ENCODE measurements around the gene SLC9A9.

The SLC9A9 gene

GRCh38 chr3:143357700-143358099 is 490.6 kb downstream of the SLC9A9 start:
- DNase-seq: no peak
- peaks cover 4% of the 10 kb centered on the region for H3K4me1 ChIP-seq

GRCh38 chr3:143356839-143357238 is 491.4 kb downstream of the SLC9A9 start:
- Histone ChIP-seq H3K4me1 (peaks cover 4% of the 10 kb centered on the region), H3K4me3 (ENCODE audit: low read depth, low read length) (no peak overlapping the region), H3K36me3 (no peaks in the 10 kb centered on the region), H3K27me3 (no peaks in the 10 kb centered on the region), H3K9me3 (no peaks in the 10 kb centered on the region)
- TF ChIP-seq CTCF (IDR thresholded peaks at IDR 0.05; ENCODE audit: low read depth, low read length): no peak
- DNase-seq: no peak

More at GRCh38 chr3:143357700-143358099, 490.6 kb downstream of the SLC9A9 start:
- TF ChIP-seq CTCF (IDR thresholded peaks at IDR 0.05; ENCODE audit: low read depth, low read length): no peak
- no peak overlapping the region for H3K4me3 ChIP-seq (ENCODE audit: low read depth, low read length)
- H3K9me3 ChIP-seq: no peaks in the 10 kb centered on the region
- H3K36me3 ChIP-seq: no peaks in the 10 kb centered on the region
- H3K27me3 ChIP-seq: no peaks in the 10 kb centered on the region

GRCh38 chr3:143354342-143354741 is 493.9 kb downstream of the SLC9A9 start:
- Histone ChIP-seq H3K36me3 (no peaks in the 10 kb centered on the region), H3K4me3 (ENCODE audit: low read depth, low read length) (no peak overlapping the region), H3K27me3 (no peaks in the 10 kb centered on the region), H3K9me3 (no peaks in the 10 kb centered on the region), H3K4me1 (peaks cover 1% of the 10 kb centered on the region)
- TF ChIP-seq CTCF (IDR thresholded peaks at IDR 0.05; ENCODE audit: low read depth, low read length): no peak
- DNase-seq: no peak

- no peaks in the 10 kb centered on the region for H3K36me3 ChIP-seq
- no peak for DNase-seq
- TF ChIP-seq CTCF (IDR thresholded peaks at IDR 0.05; ENCODE audit: low read depth, low read length): no peak
- no peaks in the 10 kb centered on the region for H3K4me1 ChIP-seq
- no peaks in the 10 kb centered on the region for H3K9me3 ChIP-seq
- H3K27me3 ChIP-seq: no peaks in the 10 kb centered on the region
- H3K4me3 ChIP-seq (ENCODE audit: low read depth, low read length): no peak overlapping the region
Measured at GRCh38 chr3:143352850-143353550, 495.3 kb downstream of the SLC9A9 start.

GRCh38 chr3:143351895-143352608 is 496.2 kb downstream of the SLC9A9 start:
- no peak for DNase-seq
- no peak for TF ChIP-seq CTCF (IDR thresholded peaks at IDR 0.05; ENCODE audit: low read depth, low read length)
- Histone ChIP-seq H3K9me3 (no peaks in the 10 kb centered on the region), H3K4me3 (ENCODE audit: low read depth, low read length) (no peak overlapping the region), H3K36me3 (no peaks in the 10 kb centered on the region), H3K4me1 (no peaks in the 10 kb centered on the region), H3K27me3 (no peaks in the 10 kb centered on the region)

GRCh38 chr3:143351354-143351753 is 496.9 kb downstream of the SLC9A9 start:
- no peaks in the 10 kb centered on the region for H3K36me3 ChIP-seq
- H3K4me1 ChIP-seq: no peaks in the 10 kb centered on the region
- H3K4me3 ChIP-seq (ENCODE audit: low read depth, low read length): no peak overlapping the region
- no peaks in the 10 kb centered on the region for H3K27me3 ChIP-seq
- no peak for DNase-seq
- no peak for TF ChIP-seq CTCF (IDR thresholded peaks at IDR 0.05; ENCODE audit: low read depth, low read length)
- no peaks in the 10 kb centered on the region for H3K9me3 ChIP-seq

Data from BE2C (cell line).